ENCODE data around the gene KLKB1. TPM values are rescaled to one million over a fixed set of nuclear protein-coding genes. Genes with fewer than 3 reads are reported as not detected.

The KLKB1 gene
- total RNA-seq, 1 donor from 2014 or later: 0.58 TPM

DNA sequence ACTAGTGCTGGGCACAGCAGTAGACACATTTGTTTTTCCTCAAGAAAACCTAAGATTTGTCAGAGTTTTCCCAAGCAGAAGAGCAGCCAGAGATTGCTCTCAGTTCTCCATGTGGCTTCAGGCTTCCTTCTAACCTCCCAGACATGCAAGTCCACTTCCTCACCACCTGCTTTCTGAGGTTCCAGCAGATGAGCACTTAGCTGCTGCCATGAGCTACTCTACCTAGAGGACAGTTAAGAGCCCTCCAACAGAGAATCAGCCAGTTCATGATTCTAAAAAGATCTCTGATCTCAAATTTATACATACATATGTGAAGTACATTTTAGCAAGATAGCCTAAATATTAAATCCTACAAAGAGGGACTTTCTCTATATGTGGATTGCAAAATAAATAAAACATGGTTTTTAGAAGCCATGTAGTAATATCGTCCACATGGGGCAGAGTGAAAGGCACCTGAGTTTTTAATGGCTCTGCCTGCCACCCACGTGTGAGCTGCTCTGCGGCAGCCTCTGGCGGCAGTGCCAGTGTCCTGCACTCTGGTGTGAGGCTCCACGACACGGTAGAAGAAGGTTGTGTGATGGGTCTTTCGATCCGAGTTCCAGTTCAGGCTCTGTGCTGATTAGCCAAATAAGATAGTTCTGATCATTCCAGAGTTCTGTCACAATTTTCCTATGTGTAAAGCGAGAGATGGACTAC, 25.6 kb upstream of the KLKB1 start:
- no peak for DNase-seq (ENCODE audit: low read depth)
- Histone ChIP-seq H3K36me3 (ENCODE audit: control insufficient read depth, insufficient read depth, low read length) (no peaks in the 10 kb centered on the region), H3K4me3 (ENCODE audit: low read depth, low read length) (no peak overlapping the region), H3K27me3 (ENCODE audit: control insufficient read depth, insufficient read depth, low read length) (no peaks in the 10 kb centered on the region)
- TF ChIP-seq, protein P1, sequence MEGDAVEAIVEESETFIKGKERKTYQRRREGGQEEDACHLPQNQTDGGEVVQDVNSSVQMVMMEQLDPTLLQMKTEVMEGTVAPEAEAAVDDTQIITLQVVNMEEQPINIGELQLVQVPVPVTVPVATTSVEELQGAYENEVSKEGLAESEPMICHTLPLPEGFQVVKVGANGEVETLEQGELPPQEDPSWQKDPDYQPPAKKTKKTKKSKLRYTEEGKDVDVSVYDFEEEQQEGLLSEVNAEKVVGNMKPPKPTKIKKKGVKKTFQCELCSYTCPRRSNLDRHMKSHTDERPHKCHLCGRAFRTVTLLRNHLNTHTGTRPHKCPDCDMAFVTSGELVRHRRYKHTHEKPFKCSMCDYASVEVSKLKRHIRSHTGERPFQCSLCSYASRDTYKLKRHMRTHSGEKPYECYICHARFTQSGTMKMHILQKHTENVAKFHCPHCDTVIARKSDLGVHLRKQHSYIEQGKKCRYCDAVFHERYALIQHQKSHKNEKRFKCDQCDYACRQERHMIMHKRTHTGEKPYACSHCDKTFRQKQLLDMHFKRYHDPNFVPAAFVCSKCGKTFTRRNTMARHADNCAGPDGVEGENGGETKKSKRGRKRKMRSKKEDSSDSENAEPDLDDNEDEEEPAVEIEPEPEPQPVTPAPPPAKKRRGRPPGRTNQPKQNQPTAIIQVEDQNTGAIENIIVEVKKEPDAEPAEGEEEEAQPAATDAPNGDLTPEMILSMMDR (IDR thresholded peaks at IDR 0.05; ENCODE audit: insufficient read depth, low read length, poor library complexity, severe bottlenecking): peak; percentile 69

DNA sequence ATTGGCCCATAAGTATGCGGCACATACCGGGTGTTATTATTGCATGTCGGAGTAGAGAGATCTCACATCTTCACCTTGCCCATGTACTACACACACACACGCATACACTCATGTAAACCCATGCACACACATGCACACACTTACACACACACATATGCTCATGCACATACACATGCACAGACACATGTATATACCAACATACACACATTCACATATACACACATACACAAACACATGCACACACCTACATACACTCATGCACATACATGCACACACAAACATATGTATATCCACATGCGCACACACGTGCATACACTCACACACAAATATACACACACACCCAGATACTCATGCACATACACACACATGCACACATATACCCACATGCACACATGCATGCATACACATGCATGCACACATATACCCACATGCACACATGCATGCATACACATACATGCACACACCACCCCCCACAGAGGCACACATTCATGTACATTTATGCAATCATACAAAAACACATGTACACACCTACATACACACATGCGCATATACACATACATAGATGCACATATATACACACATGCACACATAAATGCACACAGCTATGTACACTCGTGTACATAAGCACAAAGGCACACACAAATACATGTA, 24.7 kb upstream of the KLKB1 start:
- DNase-seq (ENCODE audit: low read depth): no peak
- no peaks in the 10 kb centered on the region for H3K36me3 ChIP-seq (ENCODE audit: control insufficient read depth, insufficient read depth, low read length)
- H3K27me3 ChIP-seq (ENCODE audit: control insufficient read depth, insufficient read depth, low read length): no peaks in the 10 kb centered on the region
- H3K4me3 ChIP-seq (ENCODE audit: low read depth, low read length): no peak overlapping the region
- TF ChIP-seq, protein P1 (IDR thresholded peaks at IDR 0.05; ENCODE audit: insufficient read depth, low read length, poor library complexity, severe bottlenecking): no peak

DNA sequence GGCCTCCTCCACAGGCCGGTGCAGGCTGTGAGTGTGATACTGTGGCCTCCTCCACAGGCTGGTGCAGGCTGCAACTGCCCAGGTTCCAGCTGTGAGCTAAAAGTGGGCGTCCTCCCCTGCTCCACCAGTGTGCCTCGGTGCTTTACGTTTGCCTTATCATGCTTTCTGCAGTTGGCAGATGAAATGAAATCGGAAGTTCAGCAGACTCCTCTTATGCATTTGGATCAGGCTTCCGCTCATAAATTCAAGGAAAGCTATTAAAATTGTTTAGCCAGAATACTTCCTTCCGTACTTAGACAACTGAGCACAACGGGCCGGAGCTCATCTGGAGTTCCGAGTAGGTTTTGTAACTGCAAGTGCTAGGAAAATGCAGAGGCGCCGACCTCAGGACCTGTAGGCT, 23.9 kb upstream of the KLKB1 start:
- DNase-seq (ENCODE audit: low read depth): no peak
- H3K4me3 ChIP-seq (ENCODE audit: low read depth, low read length): no peak overlapping the region
- no peaks in the 10 kb centered on the region for H3K36me3 ChIP-seq (ENCODE audit: control insufficient read depth, insufficient read depth, low read length)
- no peaks in the 10 kb centered on the region for H3K27me3 ChIP-seq (ENCODE audit: control insufficient read depth, insufficient read depth, low read length)
- TF ChIP-seq, protein P1 (IDR thresholded peaks at IDR 0.05; ENCODE audit: insufficient read depth, low read length, poor library complexity, severe bottlenecking): no peak

DNA sequence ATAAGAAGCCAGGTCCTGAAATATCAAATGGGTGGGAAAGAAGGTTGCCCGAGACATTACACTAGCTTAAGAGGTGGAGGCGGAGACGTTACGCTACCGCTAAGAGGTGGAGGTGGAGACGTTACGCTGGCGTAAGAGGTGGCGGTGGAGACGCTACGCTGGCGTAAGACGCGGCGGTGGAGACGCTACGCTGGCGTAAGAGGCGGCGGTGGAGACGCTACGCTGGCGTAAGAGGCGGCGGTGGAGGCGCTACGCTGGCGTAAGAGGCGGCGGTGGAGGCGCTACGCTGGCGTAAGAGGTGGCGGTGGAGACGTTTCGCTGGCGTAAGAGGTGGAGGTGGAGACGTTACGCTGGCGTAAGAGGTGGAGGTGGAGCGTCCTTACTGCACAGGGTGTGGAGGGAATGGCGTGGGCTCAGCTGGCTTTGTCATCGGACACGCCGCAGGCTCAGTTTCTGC, 23.2 kb upstream of the KLKB1 start:
- no peak overlapping the region for H3K4me3 ChIP-seq (ENCODE audit: low read depth, low read length)
- no peak for DNase-seq (ENCODE audit: low read depth)
- TF ChIP-seq, protein P1 (IDR thresholded peaks at IDR 0.05; ENCODE audit: insufficient read depth, low read length, poor library complexity, severe bottlenecking): no peak

DNA sequence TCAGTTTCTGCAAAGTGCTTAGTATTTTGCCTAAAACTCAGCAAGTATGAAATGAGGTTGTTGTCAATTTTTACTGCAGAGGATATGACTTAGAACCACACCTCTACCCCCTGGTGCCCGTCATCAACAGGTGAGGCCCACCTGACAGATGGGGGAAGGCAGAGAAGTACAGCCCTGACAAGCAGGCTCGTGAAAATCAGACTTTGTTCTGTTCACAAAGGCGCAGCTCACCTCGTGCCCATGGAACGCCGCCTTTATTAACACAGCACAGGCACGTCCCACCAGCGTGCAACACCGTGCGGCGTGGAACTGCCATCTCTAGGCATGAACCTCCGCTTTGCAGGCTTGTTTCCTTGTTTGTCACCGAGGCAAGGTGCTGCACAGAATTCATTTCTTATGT, 22.6 kb upstream of the KLKB1 start:
- Histone ChIP-seq H3K36me3 (ENCODE audit: control insufficient read depth, insufficient read depth, low read length) (no peaks in the 10 kb centered on the region), H3K27me3 (ENCODE audit: control insufficient read depth, insufficient read depth, low read length) (no peaks in the 10 kb centered on the region), H3K4me3 (ENCODE audit: low read depth, low read length) (no peak overlapping the region)
- TF ChIP-seq, protein P1 (IDR thresholded peaks at IDR 0.05; ENCODE audit: insufficient read depth, low read length, poor library complexity, severe bottlenecking): no peak
- no peak for DNase-seq (ENCODE audit: low read depth)

More for the DNA sequence above, 23.2 kb upstream of the KLKB1 start:
- H3K36me3 ChIP-seq (ENCODE audit: control insufficient read depth, insufficient read depth, low read length): no peaks in the 10 kb centered on the region
- no peaks in the 10 kb centered on the region for H3K27me3 ChIP-seq (ENCODE audit: control insufficient read depth, insufficient read depth, low read length)
